Hepatocyte (in vitro differentiated cells): Measurements from ENCODE around the gene GGA1. TPM values are rescaled to one million over a fixed set of nuclear protein-coding genes. Genes with fewer than 3 reads are reported as not detected.

ENCODE experiments used
- DNase-seq: peaks from one replicate; pipeline ENCODE4 v3.0.0-alpha.2; 2016; ENCODE audit warnings: low spot score
- H2AFZ ChIP-seq: fragments of 200-600 bp; sonication (generic); 2 replicates; pipeline ENCODE4 v1.6.0; 2016; ENCODE audit warnings: antibody characterized with exemption, mild to moderate bottlenecking
- H3K27ac ChIP-seq: fragments of 200-600 bp; sonication (generic); 2 replicates; pipeline ENCODE4 v1.5.1; 2016; ENCODE audit warnings: mild to moderate bottlenecking
- H3K27me3 ChIP-seq: fragments of 200-600 bp; sonication (generic); 2 replicates; pipeline ENCODE4 v1.6.1; 2016
- H3K36me3 ChIP-seq: fragments of 200-600 bp; sonication (generic); replicated peaks from 2 replicates; pipeline ENCODE4 v1.5.1; 2016; ENCODE audit warnings: low read depth; ENCODE audit not compliant: insufficient read depth
- H3K4me1 ChIP-seq: fragments of 200-600 bp; sonication (generic); 2 replicates; pipeline ENCODE4 v1.5.1; 2016; ENCODE audit warnings: mild to moderate bottlenecking, moderate library complexity; ENCODE audit not compliant: insufficient read depth
- H3K4me2 ChIP-seq: fragments of 200-600 bp; sonication (generic); 2 replicates; pipeline ENCODE4 v1.6.0; 2016
- H3K4me3 ChIP-seq: fragments of 200-600 bp; sonication (generic); 2 replicates; pipeline ENCODE4 v1.5.1; 2016; ENCODE audit warnings: mild to moderate bottlenecking
- H3K79me2 ChIP-seq: fragments of 200-600 bp; sonication (generic); 2 replicates; pipeline ENCODE4 v1.6.0; 2017; ENCODE audit warnings: mild to moderate bottlenecking
- H3K9me2 ChIP-seq: fragments of 200-600 bp; sonication (generic); replicated peaks from 2 replicates; pipeline ENCODE4 v1.6.0; 2017; ENCODE audit warnings: mild to moderate bottlenecking; ENCODE audit not compliant: insufficient read depth
- H3K9me3 ChIP-seq: fragments of 200-600 bp; sonication (generic); 2 replicates; pipeline ENCODE4 v1.5.1; 2016; ENCODE audit warnings: low read depth, mild to moderate bottlenecking
- H4K20me1 ChIP-seq: fragments of 200-600 bp; sonication (generic); 2 replicates; pipeline ENCODE4 v1.6.0; 2016; ENCODE audit warnings: mild to moderate bottlenecking; ENCODE audit not compliant: insufficient read depth, poor library complexity, severe bottlenecking
- CTCF ChIP-seq: fragments of 200-600 bp; sonication (generic); IDR thresholded peaks from 2 replicates; pipeline ENCODE4 v1.5.1; 2016; ENCODE audit warnings: antibody characterized with exemption, mild to moderate bottlenecking; ENCODE audit not compliant: poor library complexity
- EZH2 ChIP-seq: fragments of 200-600 bp; sonication (generic); IDR thresholded peaks from 2 replicates; pipeline ENCODE4 v1.6.1; 2016; ENCODE audit warnings: antibody characterized with exemption, mild to moderate bottlenecking, borderline replicate concordance
- EZH2phosphoT487 ChIP-seq: fragments of 200-600 bp; sonication (generic); IDR thresholded peaks from one replicate; pipeline ENCODE4 v1.6.1; 2018; ENCODE audit warnings: antibody characterized with exemption, mild to moderate bottlenecking, low read depth, moderate library complexity; ENCODE audit not compliant: unreplicated experiment, severe bottlenecking
- WGBS: methylation state at CpG from one replicate; pipeline ENCODE4 v1.1.6; 2016; ENCODE audit warnings: low lambda C conversion rate; ENCODE audit errors: missing lambda C conversion rate; 5-methylcytosine and 5-hydroxymethylcytosine counted together
- polyA plus RNA-seq: library from polyadenylated mRNA; unstranded; fragments of >200 nt; fragmentation: Nextera tagmentation; extraction: Ambion mirVana; gene quantifications from 2 replicates; pipeline ENCODE4 v1.2.1, GENCODE V29; 2016
- total RNA-seq: library from RNA; depleted of rRNA; stranded (reverse); fragments of >200 nt; gene quantifications from 2 replicates; pipeline ENCODE4 v1.2.3, GENCODE V29; 2014

Gene GGA1
- total and polyA plus RNA-seq, 2 experiments from 2014 or later = 30.2 to 51.5 TPM

DNA sequence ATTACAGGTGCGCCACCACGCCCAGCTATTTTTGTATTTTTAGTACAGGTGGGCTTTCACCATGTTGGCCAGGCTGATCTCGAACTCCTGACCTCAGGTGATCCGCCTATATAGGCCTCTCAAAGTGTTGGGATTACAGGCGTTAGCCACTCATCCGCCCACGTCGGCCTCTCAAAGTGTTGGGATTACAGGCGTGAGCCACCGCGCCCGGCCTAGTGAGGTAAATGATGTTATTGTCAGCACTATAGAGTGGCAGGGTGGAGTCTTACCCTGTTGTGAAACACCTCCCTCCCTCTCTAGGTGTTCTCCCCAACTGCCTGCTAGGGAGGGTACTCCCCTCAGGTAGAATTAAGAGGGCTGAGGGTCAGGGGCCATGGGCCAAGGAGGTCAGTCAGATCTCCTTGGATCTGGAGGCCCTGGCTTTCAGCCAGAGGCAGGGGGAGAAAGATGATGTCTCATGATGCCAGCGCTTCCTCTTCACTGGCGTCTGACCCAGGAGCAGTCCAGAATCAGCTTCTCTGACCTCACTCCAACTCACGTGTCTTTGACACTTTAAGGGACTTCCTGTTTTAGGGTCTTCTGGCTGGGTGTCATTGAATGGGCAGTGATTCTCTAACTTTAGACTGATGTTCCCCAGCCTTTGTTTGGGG, 2.0 kb downstream of the GGA1 start:
- Histone ChIP-seq H3K4me2 (peak overlapping the region; percentile 94), H3K9me2 (no peaks in the 10 kb centered on the region), H3K79me2 (peaks cover 28% of the 10 kb centered on the region), H3K27ac (peak overlapping the region; percentile 95), H3K36me3 (no peaks in the 10 kb centered on the region), H3K9me3 (no peaks in the 10 kb centered on the region), H3K4me3 (no peak overlapping the region), H2AFZ (no peak overlapping the region), H3K4me1 (peaks cover 24% of the 10 kb centered on the region), H4K20me1 (no peaks in the 10 kb centered on the region), H3K27me3 (no peaks in the 10 kb centered on the region)
- WGBS = 90% methylated on average over 15 of the region's 15 CpGs
- no peak for DNase-seq
- TF ChIP-seq EZH2phosphoT487 (no peak), CTCF (no peak), EZH2 (no peak)

GRCh38 chr22:37611207-37611606, 2.6 kb downstream of the GGA1 start:
- peaks cover 24% of the 10 kb centered on the region for H3K4me1 ChIP-seq
- peak; percentile 3 for DNase-seq
- no peak overlapping the region for H3K27ac ChIP-seq

DNA sequence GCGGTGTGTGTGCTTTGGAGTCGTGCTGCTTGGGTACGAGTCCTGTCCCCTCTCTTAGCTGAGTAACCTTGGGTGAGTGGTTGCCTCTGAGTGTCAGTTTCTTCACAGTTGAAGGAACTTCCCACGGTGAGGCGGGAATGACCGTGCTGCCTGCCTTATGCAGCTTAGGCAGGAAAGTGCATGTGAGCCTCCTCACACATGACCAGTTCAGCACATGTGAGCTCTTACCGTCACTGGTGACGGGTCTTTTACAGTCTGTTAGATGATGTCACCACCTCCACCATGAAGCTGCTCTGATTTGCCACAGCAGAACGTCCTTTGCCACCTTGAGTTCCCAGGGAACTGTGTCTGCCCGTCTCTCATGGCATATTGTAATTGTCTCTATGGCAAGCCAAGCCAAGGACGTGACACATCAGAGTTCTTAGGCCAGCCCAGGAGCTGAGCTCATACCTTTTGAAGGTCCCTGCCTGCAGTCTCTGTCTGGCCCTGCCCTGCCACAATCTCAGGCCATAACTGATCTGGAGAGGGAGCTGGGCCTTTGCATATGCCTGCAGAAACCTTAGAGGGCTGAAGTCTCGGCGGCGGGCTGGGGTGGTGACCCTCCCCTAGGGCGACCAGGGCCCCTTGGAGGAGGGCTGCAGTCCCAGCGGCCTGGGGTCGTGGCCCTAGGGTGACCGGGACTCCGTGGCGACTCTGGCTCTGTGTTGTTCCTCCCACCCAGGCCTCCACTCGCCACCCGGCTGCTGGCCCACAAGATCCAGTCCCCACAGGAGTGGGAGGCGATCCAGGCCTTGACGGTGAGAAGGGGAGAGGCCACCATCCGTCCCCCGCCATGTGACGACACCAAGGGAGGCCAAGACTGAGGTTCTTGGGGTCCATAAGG, 7.8 kb downstream of the GGA1 start:
- DNase-seq = no peak
- TF ChIP-seq EZH2phosphoT487 (no peak), EZH2 (no peak), CTCF (no peak)
- H3K4me2 ChIP-seq = no peak overlapping the region
- H3K4me3 ChIP-seq = no peak overlapping the region
- H3K9me3 ChIP-seq = no peaks in the 10 kb centered on the region
- H3K9me2 ChIP-seq = no peaks in the 10 kb centered on the region
- no peaks in the 10 kb centered on the region for H3K27me3 ChIP-seq
- 96% methylated on average over 27 of the region's 27 CpGs for WGBS
- H3K36me3 ChIP-seq = no peaks in the 10 kb centered on the region
- no peaks in the 10 kb centered on the region for H4K20me1 ChIP-seq
- no peaks in the 10 kb centered on the region for H3K4me1 ChIP-seq
- H3K79me2 ChIP-seq = peaks cover 5% of the 10 kb centered on the region
- H3K27ac ChIP-seq = no peak overlapping the region
- no peak overlapping the region for H2AFZ ChIP-seq

More at GRCh38 chr22:37611207-37611606, 2.6 kb downstream of the GGA1 start:
- WGBS = 92% methylated on average over 6 of the region's 6 CpGs
- Histone ChIP-seq H3K9me3 (no peaks in the 10 kb centered on the region), H3K4me2 (no peak overlapping the region), H4K20me1 (no peaks in the 10 kb centered on the region), H3K79me2 (peaks cover 28% of the 10 kb centered on the region), H3K27me3 (no peaks in the 10 kb centered on the region), H3K9me2 (no peaks in the 10 kb centered on the region), H3K36me3 (no peaks in the 10 kb centered on the region), H3K4me3 (no peak overlapping the region), H2AFZ (no peak overlapping the region)
- TF ChIP-seq CTCF (no peak), EZH2 (no peak)
